H1 (cell line): Measurements from ENCODE around the gene AK5. TPM values are rescaled to one million over a fixed set of nuclear protein-coding genes. Genes with fewer than 3 reads are reported as not detected.

Experiments used
- CTCF ChIA-PET: fragments of 300-600 bp; sonication (Branson Sonifier 250); formaldehyde crosslinking; loops from one replicate; lab custom pipeline; 2021; ENCODE audit not compliant: partially characterized antibody; lab: Charles Lee
- POLR2A ChIA-PET: fragments of 300-600 bp; sonication (Branson Sonifier 250); formaldehyde crosslinking; loops from one replicate; lab custom pipeline; 2021; ENCODE audit warnings: inconsistent platforms; ENCODE audit not compliant: partially characterized antibody; lab: Charles Lee
- DNase-seq, 2 experiments: peaks; one replicate each; pipeline versions ENCODE4 v3.0.0 to v3.0.0-alpha.2; 2010 to 2022; ENCODE audit warnings: low spot score in 2 of 2, low read depth in 1 of 2, mixed read lengths in 1 of 2
- FAIRE-seq: peaks from 2 replicates; lab custom pipeline; 2011; peaks lifted over from hg19 to GRCh38; lab: Jason Lieb, UNC
- H2AFZ ChIP-seq: 2 replicates; pipeline ENCODE4 v1.8.1; 2012; ENCODE audit warnings: low read length, inconsistent platforms
- H2AK5ac ChIP-seq: 2 replicates; pipeline ENCODE4 v1.6.1; 2013; ENCODE audit warnings: low read depth, low read length
- H2BK120ac ChIP-seq: replicated peaks from 2 replicates; pipeline ENCODE3; 2013; ENCODE audit warnings: low read depth, low read length, inconsistent platforms
- H2BK12ac ChIP-seq: 2 replicates; pipeline ENCODE4 v1.6.1; 2013; ENCODE audit warnings: low read depth, low read length
- H2BK15ac ChIP-seq: 2 replicates; pipeline ENCODE4 v1.6.1; 2013; ENCODE audit warnings: low read length
- H2BK20ac ChIP-seq: 2 replicates; pipeline ENCODE4 v1.6.1; 2013; ENCODE audit warnings: low read length
- H2BK5ac ChIP-seq: 2 replicates; pipeline ENCODE4 v1.6.1; 2013; ENCODE audit warnings: low read depth, low read length
- H3K14ac ChIP-seq: 2 replicates; pipeline ENCODE4 v1.6.1; 2013; ENCODE audit warnings: inconsistent platforms; ENCODE audit not compliant: insufficient read length
- H3K18ac ChIP-seq: 2 replicates; pipeline ENCODE4 v1.6.1; 2013; ENCODE audit warnings: low read length; ENCODE audit errors: extremely low read depth
- H3K23ac ChIP-seq: 2 replicates; pipeline ENCODE4 v1.6.1; 2013; ENCODE audit warnings: inconsistent platforms; ENCODE audit not compliant: insufficient read length
- H3K23me2 ChIP-seq: 2 replicates; pipeline ENCODE4 v1.6.1; 2013; ENCODE audit warnings: low read depth, low read length
- H3K27ac ChIP-seq: 2 replicates; pipeline ENCODE4 v1.6.1; 2011; ENCODE audit warnings: low read depth, low read length, inconsistent platforms
- H3K27me3 ChIP-seq, 4 experiments: replicated peaks in 1 of 4; 1 replicate in 1 of 4; 2 replicates in 3 of 4; pipeline versions ENCODE4 v1.6.1 to v1.8.1; 2011 to 2013; ENCODE audit warnings: low read length in 3 of 4, mild to moderate bottlenecking in 3 of 4, inconsistent platforms in 2 of 4, mixed read lengths in 2 of 4, moderate library complexity in 1 of 4; ENCODE audit not compliant: control insufficient read depth in 3 of 4, insufficient read depth in 3 of 4; ENCODE audit errors: extremely low read depth in 1 of 4
- H3K36me3 ChIP-seq, 4 experiments: 2 replicates each; pipeline versions ENCODE4 v1.6.1 to v1.8.1; 2011 to 2013; ENCODE audit warnings: mild to moderate bottlenecking in 4 of 4, low read length in 3 of 4, moderate library complexity in 2 of 4, control low read depth in 1 of 4, inconsistent platforms in 1 of 4; ENCODE audit not compliant: insufficient read depth in 4 of 4, control insufficient read depth in 2 of 4
- H3K4ac ChIP-seq: replicated peaks from 2 replicates; pipeline ENCODE3; 2013; ENCODE audit warnings: low read length, low read depth, mixed read lengths, inconsistent platforms; ENCODE audit not compliant: insufficient read length
- H3K4me1 ChIP-seq, 4 experiments: replicated peaks in 1 of 4; 1 replicate in 1 of 4; 2 replicates in 3 of 4; pipeline versions ENCODE4 v1.6.1 to v1.8.1; 2011 to 2013; ENCODE audit warnings: low read length in 3 of 4, inconsistent platforms in 2 of 4, mixed read lengths in 1 of 4; ENCODE audit not compliant: insufficient read depth in 4 of 4, control insufficient read depth in 3 of 4
- H3K4me2 ChIP-seq, 2 experiments: 2 replicates each; pipeline versions ENCODE4 v1.6.1 to v1.8.1; 2011 to 2013; ENCODE audit warnings: low read depth in 2 of 2, low read length in 2 of 2, control low read depth in 1 of 2, inconsistent platforms in 1 of 2, mild to moderate bottlenecking in 1 of 2; ENCODE audit not compliant: insufficient read depth in 1 of 2
- H3K4me3 ChIP-seq, 4 experiments: fragments of 200-600, 300-600 bp in 1 of 4; sonication (generic), shearing (Covaris generic), sonication (Bioruptor Twin) in 1 of 4; 2 replicates each; pipeline versions ENCODE4 v1.5.1 to v1.8.1; 2011 to 2016; ENCODE audit warnings: low read length in 4 of 4, low read depth in 3 of 4, control low read depth in 2 of 4, inconsistent platforms in 2 of 4, mild to moderate bottlenecking in 2 of 4, mixed read lengths in 1 of 4, moderate library complexity in 1 of 4; ENCODE audit not compliant: insufficient read depth in 2 of 4; ENCODE audit errors: extremely low read depth in 1 of 4
- H3K56ac ChIP-seq: replicated peaks from 2 replicates; pipeline ENCODE3; 2013; ENCODE audit warnings: low read depth, mild to moderate bottlenecking, mixed read lengths, low read length, inconsistent platforms; ENCODE audit not compliant: insufficient read length
- H3K79me1 ChIP-seq: 2 replicates; pipeline ENCODE4 v1.6.1; 2013; ENCODE audit warnings: low read depth, low read length, control low read depth
- H3K79me2 ChIP-seq, 2 experiments: 2 replicates each; pipeline versions ENCODE4 v1.6.1 to v1.8.1; 2012 to 2013; ENCODE audit warnings: low read length in 2 of 2, mild to moderate bottlenecking in 2 of 2, inconsistent platforms in 1 of 2; ENCODE audit not compliant: insufficient read depth in 2 of 2, control insufficient read depth in 1 of 2
- H3K9ac ChIP-seq, 4 experiments: replicated peaks in 1 of 4; 1 replicate in 1 of 4; 2 replicates in 3 of 4; pipeline versions ENCODE4 v1.6.1 to v1.8.1; 2011 to 2013; ENCODE audit warnings: low read depth in 3 of 4, low read length in 3 of 4, control low read depth in 2 of 4, mild to moderate bottlenecking in 2 of 4, moderate library complexity in 2 of 4, inconsistent platforms in 1 of 4; ENCODE audit errors: extremely low read depth in 1 of 4
- H3K9me3 ChIP-seq, 2 experiments: 2 replicates each; pipeline versions ENCODE4 v1.6.1 to v1.8.1; 2012 to 2013; ENCODE audit warnings: mild to moderate bottlenecking in 2 of 2, moderate library complexity in 2 of 2, control low read depth in 1 of 2, inconsistent platforms in 1 of 2, low read depth in 1 of 2, low read length in 1 of 2, mixed read lengths in 1 of 2; ENCODE audit not compliant: insufficient read depth in 2 of 2
- H4K20me1 ChIP-seq, 2 experiments: replicated peaks in 1 of 2; 2 replicates each; pipeline versions ENCODE3 to v1.8.1; 2011 to 2013; ENCODE audit warnings: inconsistent platforms in 2 of 2, low read length in 2 of 2, mild to moderate bottlenecking in 1 of 2; ENCODE audit not compliant: insufficient read depth in 2 of 2, control insufficient read depth in 1 of 2
- H4K5ac ChIP-seq: 2 replicates; pipeline ENCODE4 v1.6.1; 2013; ENCODE audit warnings: low read length, low read depth, mixed read lengths, inconsistent platforms; ENCODE audit not compliant: insufficient read length
- H4K8ac ChIP-seq: 2 replicates; pipeline ENCODE4 v1.8.0; 2013; ENCODE audit warnings: mild to moderate bottlenecking, moderate library complexity, low read length, inconsistent platforms; ENCODE audit not compliant: insufficient read depth; ENCODE audit errors: extremely low read depth
- H4K91ac ChIP-seq: replicated peaks from 2 replicates; pipeline ENCODE3; 2013; ENCODE audit warnings: low read length, mixed read lengths, inconsistent platforms; ENCODE audit not compliant: insufficient read length
- CHD1 ChIP-seq: IDR thresholded peaks from 2 replicates; pipeline ENCODE4 v1.6.1; 2012; ENCODE audit warnings: low read depth, low read length, improper control_type of control experiment
- EGR1 ChIP-seq: IDR thresholded peaks from 2 replicates; pipeline ENCODE4 v1.6.1; 2011; ENCODE audit warnings: low read depth, low read length, borderline replicate concordance
- KDM5A ChIP-seq: fragments of 200-600 bp; IDR thresholded peaks from 2 replicates; pipeline ENCODE4 v1.7.1; 2012; ENCODE audit warnings: mild to moderate bottlenecking, low read length, inconsistent platforms, mixed read lengths
- NANOG ChIP-seq: IDR thresholded peaks from 2 replicates; pipeline ENCODE4 v1.6.1; 2011; ENCODE audit warnings: low read length, low read depth, mild to moderate bottlenecking, inconsistent platforms; ENCODE audit not compliant: insufficient read depth, poor library complexity, severe bottlenecking
- NRF1 ChIP-seq: IDR thresholded peaks from 2 replicates; pipeline ENCODE4 v1.6.1; 2011; ENCODE audit warnings: mild to moderate bottlenecking, low read depth, low read length, improper control_type of control experiment
- RFX5 ChIP-seq: IDR thresholded peaks from 2 replicates; pipeline ENCODE4 v1.6.1; 2011; ENCODE audit warnings: low read depth, low read length, improper control_type of control experiment, borderline replicate concordance
- WGBS, 2 experiments: shearing (Covaris generic) in 1 of 2; methylation state at CpG; one replicate each; pipeline versions ENCODE4 v1.1.6 to v1.1.7; 2013 to 2015; ENCODE audit warnings: low lambda C conversion rate in 2 of 2, mixed read lengths in 2 of 2, inconsistent platforms in 1 of 2, low coverage in 1 of 2, missing lambda C conversion rate in 1 of 2; ENCODE audit not compliant: insufficient replicate concordance in 2 of 2, insufficient coverage in 1 of 2, insufficient read length in 1 of 2; ENCODE audit errors: extremely low coverage in 1 of 2, missing lambda C conversion rate in 1 of 2; 5-methylcytosine and 5-hydroxymethylcytosine counted together
- polyA plus RNA-seq, 7 experiments: library from polyadenylated mRNA; depleted of rRNA in 3 of 7; stranded (reverse) in 5 of 7; unstranded in 2 of 7; fragments of >200 nt in 5 of 7; fragments of 200-250 nt in 2 of 7; gene quantifications; 1 replicate in 5 of 7; 2 replicates in 1 of 7; 4 replicates in 1 of 7; pipeline versions ENCODE4 v1.2.1 to v1.2.3, GENCODE V29; 2011 to 2013; ENCODE audit warnings: missing spikeins in 2 of 7, mixed read lengths in 2 of 7
- total RNA-seq: library from RNA; stranded (reverse); fragmentation: NEBNext Ultra II Directional; extraction: Animal tissue kit (Norgen Biotek cat#: 25700); gene quantifications from 2 replicates; pipeline ENCODE4 v1.2.1, GENCODE V29; 2021

Gene AK5
- total and polyA plus RNA-seq, 2 of the 8 experiments (the other 6 are each of a cell fraction or from before 2014, with no cell fraction given), result 2.0 to 7.1 TPM

- no peak overlapping the region for H2AK5ac ChIP-seq
- no peaks in the 10 kb centered on the region for H3K4me1 ChIP-seq
- no peaks in the 10 kb centered on the region for H4K20me1 ChIP-seq
- 88% methylated on average over 3 of the region's 3 CpGs; no CpG with 5 or more reads in 1 of the 2 experiments for WGBS, 2 experiments
- H3K18ac ChIP-seq, result no peak overlapping the region
- H2AFZ ChIP-seq, result no peak overlapping the region
- POLR2A ChIA-PET, result interaction anchor here (0.7 to 1.0 kb wide), 2 partner anchors 20 to 207 kb away, joined by 4 read pairs; partner anchors contain the start of gene PIGK
- no peak overlapping the region for H3K23ac ChIP-seq
- FAIRE-seq (no peak), DNase-seq (no peak)
- H2BK12ac ChIP-seq, result no peak overlapping the region
- no peak overlapping the region for H3K4me2 ChIP-seq
- H3K79me1 ChIP-seq, result no peaks in the 10 kb centered on the region
- H3K56ac ChIP-seq, result no peak overlapping the region
- peaks cover 0 to 3% of the 10 kb centered on the region in 2 experiments; a peak in 1 of 4 replicates for H3K9me3 ChIP-seq
- no peak overlapping the region for H3K9ac ChIP-seq
- H4K91ac ChIP-seq, result no peak overlapping the region
- H3K27me3 ChIP-seq, result no peaks in the 10 kb centered on the region
- CTCF ChIA-PET, result interaction anchor here (0.9 to 1.2 kb wide), 3 partner anchors 9 to 210 kb away, joined by 3 read pairs; no protein-coding TSS in a partner anchor
- H2BK5ac ChIP-seq, result no peak overlapping the region
- no peak overlapping the region for H4K8ac ChIP-seq
- no peak overlapping the region for H3K4me3 ChIP-seq
- no peak overlapping the region for H4K5ac ChIP-seq
- H2BK20ac ChIP-seq, result no peak overlapping the region
- no peaks in the 10 kb centered on the region for H3K23me2 ChIP-seq
- H3K36me3 ChIP-seq, result no peaks in the 10 kb centered on the region
- H3K14ac ChIP-seq, result no peak overlapping the region
- no peak overlapping the region for H3K4ac ChIP-seq
- no peak overlapping the region for H2BK120ac ChIP-seq
- no peaks in the 10 kb centered on the region for H3K79me2 ChIP-seq
- no peak overlapping the region for H2BK15ac ChIP-seq
- no peak overlapping the region for H3K27ac ChIP-seq
- TF ChIP-seq RFX5 (no peak), CHD1 (no peak), KDM5A (no peak), NANOG (no peak), EGR1 (no peak), NRF1 (no peak)
Measured at GRCh38 chr1:77239311-77239710, 42.5 kb upstream of the AK5 start.
